SU-DHL-6 (cell line): Measurements from ENCODE around the gene HGS.

Source experiments
- H2AFZ ChIP-seq: fragments of 200-600 bp; sonication (generic); 2 replicates; pipeline ENCODE4 v1.6.1; 2014; ENCODE audit warnings: low read depth, mild to moderate bottlenecking, moderate library complexity, mixed read lengths, antibody characterized with exemption, low read length; ENCODE audit not compliant: severe bottlenecking
- H3F3A ChIP-seq: fragments of 200-600 bp; shearing (Covaris generic); 2 replicates; pipeline ENCODE4 v1.6.0; 2016; ENCODE audit warnings: antibody characterized with exemption, mild to moderate bottlenecking; ENCODE audit not compliant: insufficient read depth
- H3K27ac ChIP-seq: fragments of 200-600 bp; sonication (generic); 2 replicates; pipeline ENCODE4 v1.5.1; 2016; ENCODE audit warnings: low read depth, mild to moderate bottlenecking, low read length, moderate library complexity, mixed read lengths
- H3K27me3 ChIP-seq: fragments of 200-600 bp; sonication (generic), shearing (Covaris generic); 2 replicates; pipeline ENCODE4 v1.6.0; 2014; ENCODE audit warnings: mild to moderate bottlenecking, low read length
- H3K36me3 ChIP-seq: fragments of 200-600 bp; sonication (generic); 2 replicates; pipeline ENCODE4 v1.6.1; 2014; ENCODE audit warnings: mild to moderate bottlenecking, low read length, mixed read lengths
- H3K4me2 ChIP-seq: fragments of 300-600, 200-600 bp; shearing (Covaris generic), sonication (generic); 2 replicates; pipeline ENCODE4 v1.6.0; 2014; ENCODE audit warnings: low read length, low read depth, mild to moderate bottlenecking; ENCODE audit not compliant: poor library complexity, severe bottlenecking
- H3K4me3 ChIP-seq: fragments of 200-600 bp; sonication (generic); 2 replicates; pipeline ENCODE4 v1.5.1; 2014; ENCODE audit warnings: antibody characterized with exemption, low read length, mild to moderate bottlenecking, mixed read lengths; ENCODE audit not compliant: insufficient read depth, poor library complexity, severe bottlenecking
- H3K79me2 ChIP-seq: fragments of 200-600 bp; sonication (generic); 2 replicates; pipeline ENCODE4 v1.6.1; 2014; ENCODE audit warnings: mild to moderate bottlenecking, low read length, moderate library complexity; ENCODE audit not compliant: insufficient read depth
- H3K9ac ChIP-seq: fragments of 200-600 bp; sonication (generic); 2 replicates; pipeline ENCODE4 v1.7.0; 2014; ENCODE audit warnings: mild to moderate bottlenecking, low read length
- H3K9me2 ChIP-seq: fragments of 200-600 bp; sonication (generic); replicated peaks from 2 replicates; pipeline ENCODE4 v1.6.1; 2014; ENCODE audit warnings: low read length; ENCODE audit not compliant: insufficient read depth
- H3K9me3 ChIP-seq: fragments of 200-600 bp; sonication (generic); 2 replicates; pipeline ENCODE4 v1.6.1; 2014; ENCODE audit warnings: low read length, mixed read lengths; ENCODE audit not compliant: insufficient read depth
- H4K20me1 ChIP-seq: fragments of 200-600 bp; sonication (generic); 2 replicates; pipeline ENCODE4 v1.6.1; 2014; ENCODE audit warnings: low read depth, mild to moderate bottlenecking, antibody characterized with exemption, low read length, moderate library complexity, mixed read lengths
- CTCF ChIP-seq: fragments of 200-600 bp; sonication (generic); IDR thresholded peaks from one replicate; pipeline ENCODE4 v1.5.1; 2017; ENCODE audit warnings: antibody characterized with exemption, mild to moderate bottlenecking, low read length, moderate library complexity; ENCODE audit not compliant: insufficient read depth, poor library complexity, severe bottlenecking
- EZH2phosphoT487 ChIP-seq: fragments of 200-600 bp; sonication (generic), shearing (Covaris generic); conservative IDR thresholded peaks from 2 replicates; pipeline ENCODE4 v1.6.1; 2018; ENCODE audit warnings: mild to moderate bottlenecking, antibody characterized with exemption, low read length, moderate library complexity, mixed read lengths

HGS gene

DNA sequence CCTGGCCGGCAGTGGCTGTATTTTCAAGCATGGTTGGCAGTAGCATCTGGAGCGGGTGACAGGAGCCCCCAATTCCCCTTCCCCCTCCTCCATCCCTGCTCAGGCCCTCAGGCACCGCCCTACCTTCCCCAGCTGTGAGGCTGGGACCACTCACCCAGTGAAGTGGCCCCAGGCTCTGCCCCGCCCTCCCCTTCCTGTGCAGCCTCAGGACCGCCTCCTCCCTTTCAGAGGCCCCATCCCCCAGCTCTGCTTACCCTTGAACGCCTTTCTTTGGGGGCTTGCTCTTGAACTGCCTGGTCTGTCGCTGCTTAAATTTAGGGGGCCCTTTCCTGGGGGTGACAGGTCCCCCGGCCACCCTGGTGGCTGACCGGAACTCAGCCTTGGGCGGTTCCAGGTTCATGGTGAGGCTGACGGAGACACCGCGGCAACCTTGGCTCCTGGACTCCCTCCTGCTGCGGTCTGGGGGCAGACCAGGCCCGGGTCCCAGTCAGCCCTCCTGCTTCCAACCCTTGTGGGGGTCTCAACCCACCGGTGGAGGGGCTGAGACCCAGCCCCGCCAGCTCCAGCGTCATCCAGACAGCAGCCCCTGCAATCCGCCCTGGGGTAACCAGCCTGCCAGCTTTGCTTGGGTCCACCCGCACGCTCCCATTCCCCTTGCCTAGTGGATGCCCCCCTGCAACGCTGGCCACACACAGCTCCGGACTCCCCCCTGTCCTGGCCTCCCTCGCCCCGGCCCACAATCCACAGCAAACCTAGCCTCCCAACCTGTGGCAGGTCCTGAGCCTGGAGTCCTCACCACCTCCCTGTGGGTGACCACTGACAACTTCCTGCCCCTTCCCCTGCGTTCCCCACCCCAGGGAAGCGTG lies 30.7 kb upstream of the HGS start:
- Histone ChIP-seq H2AFZ (no peak overlapping the region), H3K9ac (no peak overlapping the region)
- TF ChIP-seq CTCF (no peak), EZH2phosphoT487 (no peak)

DNA sequence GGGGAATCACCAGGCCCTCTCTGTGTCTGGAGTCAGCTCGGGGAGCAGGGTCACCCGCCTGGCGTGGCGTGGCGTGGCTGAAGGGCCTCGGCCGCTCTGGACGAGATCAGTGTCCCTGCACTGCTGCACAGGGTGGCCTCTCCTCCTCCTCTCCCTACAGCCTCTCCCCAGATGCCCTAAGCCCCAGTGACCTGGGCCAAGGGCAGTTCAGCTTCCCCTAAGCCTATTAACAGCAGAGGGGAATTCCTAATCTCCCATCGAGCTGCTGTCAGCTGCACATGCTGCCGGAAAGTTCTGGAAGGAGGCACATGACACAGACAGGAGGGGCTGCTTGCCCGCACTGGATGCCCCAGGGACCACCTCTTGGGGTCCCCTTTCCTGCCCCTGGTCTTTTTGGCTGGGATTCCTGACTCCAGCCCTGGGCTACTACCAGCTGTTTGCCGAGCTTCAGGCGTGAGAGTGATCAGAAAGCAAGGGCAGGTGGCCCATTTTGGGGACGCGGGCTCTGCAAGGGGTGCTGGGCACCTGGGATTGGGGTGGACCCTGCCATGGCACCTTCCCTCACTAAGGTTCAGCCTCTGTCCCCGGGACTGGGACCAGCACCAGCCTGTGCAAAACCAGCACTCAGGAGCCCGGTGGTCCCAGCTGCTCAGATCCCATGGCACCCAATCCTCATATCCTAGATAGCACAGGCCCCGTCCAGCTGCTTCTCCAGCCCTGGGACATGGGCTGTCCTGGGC lies 28.3 kb upstream of the HGS start:
- Histone ChIP-seq H3K4me2 (no peak overlapping the region), H3K9me3 (no peaks in the 10 kb centered on the region), H3K9ac (no peak overlapping the region), H2AFZ (no peak overlapping the region), H3K79me2 (no peaks in the 10 kb centered on the region), H4K20me1 (no peaks in the 10 kb centered on the region), H3F3A (no peaks in the 10 kb centered on the region), H3K27me3 (no peaks in the 10 kb centered on the region), H3K9me2 (no peaks in the 10 kb centered on the region), H3K27ac (no peak overlapping the region), H3K4me3 (no peak overlapping the region), H3K36me3 (no peaks in the 10 kb centered on the region)
- TF ChIP-seq CTCF = no peak
- TF ChIP-seq EZH2phosphoT487 = no peak

More for the DNA sequence above, 30.7 kb upstream of the HGS start:
- Histone ChIP-seq H3K4me2 (no peak overlapping the region), H3K79me2 (no peaks in the 10 kb centered on the region), H3K27ac (no peak overlapping the region), H3K9me3 (no peaks in the 10 kb centered on the region), H4K20me1 (no peaks in the 10 kb centered on the region), H3K27me3 (no peaks in the 10 kb centered on the region), H3K4me3 (no peak overlapping the region), H3K36me3 (no peaks in the 10 kb centered on the region), H3F3A (no peaks in the 10 kb centered on the region), H3K9me2 (no peaks in the 10 kb centered on the region)

DNA sequence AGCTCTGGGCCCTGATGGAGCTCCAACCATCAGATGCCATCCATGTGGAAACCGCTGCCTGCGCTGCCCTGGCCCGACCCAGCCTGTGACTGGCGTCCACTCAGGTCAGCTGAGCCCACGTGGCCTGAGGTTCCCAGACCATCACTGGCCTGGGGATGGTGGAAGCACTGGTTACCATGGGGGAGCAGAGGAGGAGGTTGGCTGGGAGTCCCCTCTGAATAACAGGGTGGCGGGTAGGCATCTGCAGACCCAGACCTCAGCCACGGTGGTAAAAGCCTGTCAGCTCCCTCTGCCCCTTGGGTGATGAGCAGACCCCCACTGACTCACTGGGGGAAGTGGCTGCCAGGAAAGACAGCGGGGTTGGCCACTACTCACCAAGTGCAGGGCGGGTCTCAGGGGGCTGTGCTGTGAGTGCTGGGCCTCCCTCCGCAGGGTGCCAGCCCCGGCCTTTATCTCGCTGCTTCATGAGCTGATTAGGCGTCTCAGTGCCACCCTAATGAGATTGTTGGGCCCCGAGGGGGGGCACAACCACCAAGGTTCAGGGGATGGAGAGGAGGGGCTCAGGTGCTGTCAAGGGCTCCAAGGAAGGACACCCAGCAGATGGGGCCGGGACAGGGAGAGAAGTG lies 27.6 kb upstream of the HGS start, which contains the start of gene PDE6G:
PDE6G (minus strand) TSS at position 425 of the 626 bp plus-strand sequence. CDS start 3,237 bp downstream, outside the sequence.
- H3K9ac ChIP-seq = no peak within 1 kb of the TSS
- H4K20me1 ChIP-seq = no peaks in the 10 kb centered on the region
- H3K4me3 ChIP-seq = no peak within 1 kb of the TSS
- no peaks in the 10 kb centered on the region for H3K9me2 ChIP-seq
- H3K27me3 ChIP-seq = no peaks in the 10 kb centered on the region
- H3F3A ChIP-seq = no peaks in the 10 kb centered on the region
- no peak within 1 kb of the TSS for H3K27ac ChIP-seq
- no peak within 1 kb of the TSS for H3K4me2 ChIP-seq
- no peaks in the 10 kb centered on the region for H3K36me3 ChIP-seq
- TF ChIP-seq EZH2phosphoT487 = no peak
- no peaks in the 10 kb centered on the region for H3K9me3 ChIP-seq
- H3K79me2 ChIP-seq = no peaks in the 10 kb centered on the region
- H2AFZ ChIP-seq = no peak within 1 kb of the TSS
